HG03558 (cell line): ENCODE data around the gene DGKZ.

Experiments
- ATAC-seq: cut with Tn5 transposase; IDR thresholded peaks from one replicate; pipeline ENCODE4 v1.9.1; 2021; ENCODE audit warnings: moderate number of reproducible peaks; ENCODE audit not compliant: unreplicated experiment; ENCODE audit errors: extremely low read depth

Gene DGKZ

DNA sequence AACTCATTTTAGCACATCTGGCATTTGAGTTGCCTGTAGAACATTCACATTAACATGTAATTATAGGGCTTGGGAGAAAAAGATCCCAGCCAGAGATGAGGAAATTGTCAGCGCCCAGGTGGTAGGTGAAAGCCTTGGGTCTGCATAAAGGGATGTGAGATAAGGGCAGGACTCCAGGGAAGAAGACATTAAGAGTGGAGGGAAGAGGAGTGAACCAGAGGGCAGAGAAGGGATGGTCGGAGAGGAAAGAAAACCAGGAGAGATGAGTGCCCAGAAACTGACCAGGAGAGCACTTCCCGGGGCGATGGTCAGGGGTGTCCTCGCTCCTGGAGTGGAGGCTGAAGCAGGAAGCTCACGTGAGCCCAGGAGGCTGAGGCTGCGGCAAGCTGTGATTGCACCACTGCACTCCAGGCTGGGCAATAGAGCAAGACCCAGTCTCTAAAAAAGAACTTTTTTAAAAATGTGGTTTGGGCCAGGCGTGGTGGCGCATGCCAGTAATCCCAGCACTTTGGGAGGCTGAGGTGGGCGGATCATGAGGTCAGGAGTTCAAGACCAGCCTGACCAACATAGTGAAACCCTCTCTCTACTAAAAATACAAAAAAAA lies 20.3 kb upstream of the DGKZ start:
- no peak for ATAC-seq

DNA sequence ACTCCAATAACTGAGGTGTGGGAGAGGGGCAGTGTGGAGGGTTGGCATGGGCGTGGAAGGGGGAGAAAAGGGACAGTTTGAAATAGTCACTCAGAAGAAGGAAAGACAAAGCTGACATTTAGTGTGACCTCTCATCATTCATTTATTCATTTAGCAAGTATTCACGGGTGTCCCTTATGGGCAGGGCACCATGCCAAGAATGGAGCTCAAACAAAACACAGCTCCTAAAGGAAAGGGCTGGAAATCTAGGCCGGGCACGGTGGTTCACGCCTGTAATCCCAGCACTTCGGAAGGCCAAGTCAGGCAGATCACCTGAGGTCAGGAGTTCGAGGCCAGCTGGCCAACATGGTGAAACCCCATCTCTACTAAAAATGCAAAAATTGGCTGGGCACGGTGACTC lies 19.4 kb upstream of the DGKZ start:
- no peak for ATAC-seq

DNA sequence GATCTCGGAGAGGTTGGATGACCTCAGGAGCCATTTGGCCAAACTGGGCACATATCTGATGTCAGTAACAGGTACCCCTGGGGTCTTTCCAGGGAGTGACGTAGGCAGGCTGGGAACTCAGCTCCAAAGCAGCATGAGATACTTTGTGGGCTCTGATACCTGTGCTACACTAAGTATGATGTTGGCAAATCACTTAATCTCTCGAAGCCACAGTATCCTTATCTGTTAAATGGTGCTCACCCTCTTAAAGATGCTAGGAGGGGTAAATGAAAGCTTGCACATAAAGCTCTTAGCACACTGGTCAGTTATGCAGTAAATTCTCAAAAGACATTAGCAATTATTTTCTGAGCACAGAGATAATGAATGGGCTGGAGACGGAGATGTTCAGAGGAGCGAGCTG lies 17.1 kb upstream of the DGKZ start:
- no peak for ATAC-seq

DNA sequence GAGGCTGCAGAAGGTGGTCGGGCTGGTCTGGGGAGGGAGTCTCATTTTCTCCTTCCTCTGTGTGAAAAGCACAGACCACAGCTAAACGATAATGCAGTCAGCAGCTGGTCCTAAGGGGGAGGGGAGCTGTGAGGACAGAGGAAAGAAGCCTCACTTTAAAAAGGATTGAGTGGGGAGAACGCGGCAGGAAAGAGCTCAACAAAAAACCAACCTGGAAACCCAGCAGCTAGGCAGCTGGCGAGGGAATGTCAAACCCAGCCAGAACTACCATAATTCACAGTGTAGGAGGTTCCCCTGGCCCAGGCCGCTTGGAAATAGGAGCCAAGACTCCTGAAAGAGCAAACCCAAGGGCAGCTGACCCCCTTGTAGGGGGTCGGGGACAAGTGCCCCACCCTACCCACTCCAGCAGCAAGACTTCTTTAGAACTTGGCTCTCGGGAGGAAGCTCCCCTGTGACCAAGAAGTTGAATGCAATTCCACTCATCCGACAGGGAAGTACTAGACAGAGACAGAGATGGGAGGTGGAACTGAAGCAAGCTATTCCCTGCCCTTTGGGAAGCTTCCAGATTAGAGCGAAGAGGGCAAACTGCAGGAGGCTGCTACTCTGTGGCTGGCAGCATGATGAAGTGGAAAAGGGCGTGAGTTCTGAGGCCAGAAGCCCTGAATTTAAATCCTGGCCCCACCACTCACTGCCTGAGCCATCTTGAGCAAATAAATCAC lies 16.5 kb upstream of the DGKZ start:
- no peak for ATAC-seq

DNA sequence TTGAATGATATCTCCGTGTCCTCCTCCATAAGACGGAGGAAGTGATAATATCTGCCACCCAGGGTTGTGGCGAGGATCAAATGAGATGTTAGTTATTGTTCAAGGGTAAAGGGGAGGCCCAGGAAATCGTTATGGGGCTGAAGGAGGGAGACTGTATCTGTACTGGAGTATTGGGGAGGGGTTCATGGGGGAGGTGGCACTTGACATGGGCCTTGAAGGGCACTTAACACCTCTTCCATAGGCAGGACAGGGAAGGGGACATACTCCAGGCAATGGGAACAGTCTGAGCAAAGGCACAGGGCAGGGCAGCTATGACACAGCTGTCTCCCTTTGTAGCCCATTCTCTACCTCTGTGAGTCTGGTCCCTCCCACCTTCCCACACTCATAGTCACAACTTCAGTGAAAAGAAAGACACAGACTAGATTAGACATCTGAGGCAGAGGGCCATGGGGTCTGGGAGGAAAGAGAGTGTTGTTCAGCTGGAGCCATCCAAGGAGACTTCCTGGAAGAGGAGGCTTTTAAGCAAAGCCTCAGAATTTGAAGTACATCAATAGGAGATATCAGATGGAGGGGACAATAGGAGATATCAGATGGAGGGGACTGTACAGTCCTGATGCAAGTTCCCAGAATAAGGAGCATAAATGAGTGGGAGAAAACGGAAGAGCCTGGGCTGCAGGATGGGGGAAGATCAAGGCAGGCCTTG lies 15.8 kb upstream of the DGKZ start:
- ATAC-seq, result no peak

DNA sequence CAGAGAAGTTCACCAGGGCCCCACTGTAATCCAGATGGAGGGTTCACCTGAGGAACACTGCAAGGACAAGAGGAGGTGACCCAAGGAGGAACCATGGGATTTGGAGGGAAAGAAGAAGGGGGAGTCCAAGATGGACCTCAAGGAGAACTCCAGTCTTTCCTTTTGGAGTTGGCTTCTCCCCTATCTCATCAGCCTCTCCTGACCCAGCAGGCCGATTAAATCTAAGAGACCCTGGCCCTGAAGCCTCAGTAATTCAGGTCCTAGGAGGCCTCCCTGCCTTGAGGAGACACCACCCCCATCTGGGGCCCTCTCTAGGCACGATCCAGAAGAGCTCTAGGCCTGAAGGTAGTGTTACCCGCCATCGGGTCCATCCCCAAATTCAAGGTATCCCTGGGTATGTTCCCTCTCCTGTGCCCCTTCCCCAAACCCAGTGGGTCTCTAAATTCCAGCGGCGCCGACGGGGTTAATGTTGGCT lies 15.1 kb upstream of the DGKZ start:
- no peak for ATAC-seq

DNA sequence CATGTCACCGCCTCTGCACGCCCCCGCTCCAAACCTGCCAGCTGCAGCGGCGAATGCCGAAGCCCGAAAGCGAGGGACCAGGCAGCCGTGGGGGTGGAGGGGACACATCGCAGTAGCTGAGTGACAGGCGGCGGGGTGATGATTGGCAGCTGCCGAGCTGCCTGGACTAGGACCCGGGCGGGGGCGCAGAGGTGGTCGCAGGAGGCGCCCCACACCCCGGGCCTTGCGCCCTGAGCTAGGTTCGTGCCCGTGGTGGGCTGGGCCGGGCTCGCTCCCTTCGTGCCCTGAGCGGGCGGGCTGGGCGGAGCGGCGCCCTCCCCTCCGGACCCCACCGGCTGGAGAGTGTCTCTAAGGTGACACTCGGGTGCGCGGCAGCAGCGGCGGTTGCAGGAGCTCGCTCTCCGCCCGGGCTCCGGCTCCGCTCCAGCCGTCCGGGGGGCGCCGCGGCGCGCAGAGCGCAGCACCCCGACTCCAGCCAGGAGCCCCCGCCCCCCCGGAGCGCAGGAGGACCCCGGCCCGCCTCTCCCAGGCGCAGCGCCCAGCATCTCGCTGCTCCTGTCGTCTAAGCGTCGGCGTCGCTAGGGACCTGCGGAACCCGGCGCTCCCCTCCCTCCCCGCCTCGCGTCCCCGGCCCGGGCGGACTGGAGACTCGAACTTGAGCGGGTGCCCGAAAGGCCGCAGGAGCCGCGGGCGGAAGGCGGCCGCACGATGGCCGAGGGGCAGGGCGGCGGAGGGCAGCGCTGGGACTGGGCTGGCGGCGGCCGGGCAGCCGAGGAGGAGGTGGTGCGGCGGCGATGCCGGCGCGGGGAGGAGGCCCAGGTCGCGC lies 14.5 kb upstream of the DGKZ start:
- ATAC-seq, result no peak

DNA sequence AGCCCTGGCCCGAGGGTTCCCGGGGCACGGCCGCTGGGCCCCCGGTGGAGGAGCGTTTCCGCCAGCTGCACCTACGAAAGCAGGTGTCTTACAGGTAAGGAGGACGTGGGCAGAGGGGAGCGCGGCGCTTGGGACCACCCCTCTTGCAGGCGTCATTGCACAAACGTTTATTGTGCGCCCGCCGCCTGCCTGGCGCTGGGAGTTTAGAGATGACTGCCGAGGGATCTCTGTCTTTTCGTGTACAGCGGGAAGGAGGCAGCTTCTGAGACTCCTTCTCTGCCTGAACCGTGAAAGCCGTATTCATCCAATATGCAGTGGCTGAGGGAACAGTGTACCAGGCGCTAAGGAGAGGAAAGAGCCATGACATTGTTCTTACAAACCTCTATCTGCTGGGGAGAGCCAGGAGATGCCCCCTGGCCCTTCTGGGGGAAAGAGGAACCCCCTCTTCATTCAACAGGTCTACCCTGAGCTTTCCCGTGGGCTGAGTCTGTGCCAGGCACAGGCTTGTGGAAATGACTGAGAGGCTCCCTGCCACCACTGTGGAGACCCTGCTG lies 13.8 kb upstream of the DGKZ start:
- no peak for ATAC-seq

DNA sequence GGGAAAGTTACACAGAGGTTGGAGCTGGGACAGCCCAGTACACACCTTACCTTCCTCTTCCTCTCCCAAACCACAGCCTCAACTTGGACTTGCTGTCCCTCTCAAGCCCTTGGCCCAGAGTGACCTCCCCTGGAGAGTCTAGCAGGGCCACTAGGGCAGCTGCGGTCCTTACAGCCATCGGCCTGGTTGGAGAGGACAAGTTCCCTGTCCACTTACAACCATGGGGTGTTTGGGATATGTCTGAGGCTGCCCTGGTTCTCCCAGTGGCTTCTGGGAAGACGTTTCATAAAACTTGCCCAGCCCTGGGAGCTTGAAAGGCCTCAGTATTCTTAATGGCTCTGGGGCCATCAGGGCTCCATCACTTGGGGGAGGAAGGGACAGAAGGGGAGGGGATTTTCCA lies 13.1 kb upstream of the DGKZ start:
- no peak for ATAC-seq

DNA sequence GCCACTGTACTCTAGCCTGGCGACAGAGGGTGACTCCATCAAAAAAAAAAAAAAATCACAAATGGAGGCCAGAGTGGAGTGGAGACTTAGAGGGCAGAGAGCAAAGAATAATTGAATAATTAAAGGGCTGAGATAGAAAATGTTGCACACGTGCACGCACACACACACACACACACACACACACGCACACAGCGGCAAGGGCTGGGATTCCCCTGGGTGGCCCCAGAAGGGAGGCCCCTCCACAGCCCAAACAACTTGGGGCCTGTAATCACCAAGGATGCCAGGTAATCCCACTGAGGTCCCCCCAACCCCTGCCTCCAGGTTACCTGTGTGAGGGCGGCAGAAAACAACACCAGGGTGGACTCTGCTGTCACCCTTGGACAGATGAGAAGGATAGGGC lies 12.0 kb upstream of the DGKZ start:
- ATAC-seq, result no peak

DNA sequence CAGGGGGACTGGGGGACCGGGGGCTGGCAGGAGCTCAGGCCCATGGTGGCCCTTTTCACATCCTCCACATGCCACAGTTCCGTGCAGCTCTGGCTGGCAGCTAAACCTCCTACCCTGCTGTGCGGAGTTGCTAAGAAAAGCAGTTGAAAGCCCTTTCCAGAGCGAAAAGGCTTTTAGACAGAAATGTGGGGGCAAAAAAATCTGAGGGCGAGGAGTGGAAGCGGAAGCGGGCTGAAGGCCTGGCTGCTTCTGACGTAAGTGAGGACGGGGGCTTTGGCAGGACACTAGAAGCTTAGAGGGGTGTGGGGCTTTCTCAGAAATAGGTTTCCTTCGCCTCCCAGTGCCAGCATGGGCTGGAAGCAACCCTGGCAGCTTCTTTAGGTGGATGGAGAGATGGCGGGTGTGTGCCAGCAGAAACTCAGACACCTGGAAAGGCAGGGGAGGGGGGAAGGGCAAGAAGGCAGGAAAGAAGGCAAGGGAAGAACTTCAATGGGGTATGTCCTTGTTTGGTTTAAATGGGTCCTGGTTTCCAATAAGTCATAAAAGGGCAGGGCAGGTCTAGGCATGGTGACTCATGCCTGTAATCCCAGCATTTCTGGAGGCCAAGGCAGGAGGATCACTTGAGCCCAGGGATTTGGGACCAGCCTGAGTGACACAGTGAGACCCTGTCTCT lies 11.2 kb upstream of the DGKZ start:
- no peak for ATAC-seq

DNA sequence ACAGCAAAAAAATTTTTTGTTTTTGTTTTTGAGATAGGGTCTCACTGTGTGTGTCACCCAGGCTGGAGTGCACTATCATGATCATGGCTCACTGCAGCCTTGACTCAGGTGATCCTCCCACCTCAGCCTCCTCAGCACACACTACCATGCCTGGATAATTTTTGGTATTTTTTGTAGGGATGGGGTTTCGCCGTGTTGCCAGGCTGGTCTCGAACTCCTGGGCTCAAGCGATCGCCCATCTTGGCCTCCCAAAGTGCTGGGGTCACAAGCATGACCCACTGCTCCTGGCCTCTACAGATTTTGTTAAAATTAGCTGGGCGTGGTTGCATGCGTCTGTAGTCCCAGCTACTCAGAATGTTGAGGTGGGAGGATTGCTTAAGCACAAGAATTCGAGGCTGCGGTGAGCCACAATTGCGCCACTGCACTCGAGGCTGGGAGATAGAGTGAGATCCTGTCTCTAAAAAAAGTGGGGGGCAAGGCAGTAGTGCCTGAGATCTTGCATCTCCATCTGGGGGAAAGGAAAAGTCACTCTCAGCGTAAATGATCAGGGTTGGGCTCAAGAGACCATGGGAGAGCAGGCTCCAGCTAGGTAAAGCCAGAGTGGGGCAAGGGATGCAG lies 10.6 kb upstream of the DGKZ start:
- ATAC-seq, result no peak

DNA sequence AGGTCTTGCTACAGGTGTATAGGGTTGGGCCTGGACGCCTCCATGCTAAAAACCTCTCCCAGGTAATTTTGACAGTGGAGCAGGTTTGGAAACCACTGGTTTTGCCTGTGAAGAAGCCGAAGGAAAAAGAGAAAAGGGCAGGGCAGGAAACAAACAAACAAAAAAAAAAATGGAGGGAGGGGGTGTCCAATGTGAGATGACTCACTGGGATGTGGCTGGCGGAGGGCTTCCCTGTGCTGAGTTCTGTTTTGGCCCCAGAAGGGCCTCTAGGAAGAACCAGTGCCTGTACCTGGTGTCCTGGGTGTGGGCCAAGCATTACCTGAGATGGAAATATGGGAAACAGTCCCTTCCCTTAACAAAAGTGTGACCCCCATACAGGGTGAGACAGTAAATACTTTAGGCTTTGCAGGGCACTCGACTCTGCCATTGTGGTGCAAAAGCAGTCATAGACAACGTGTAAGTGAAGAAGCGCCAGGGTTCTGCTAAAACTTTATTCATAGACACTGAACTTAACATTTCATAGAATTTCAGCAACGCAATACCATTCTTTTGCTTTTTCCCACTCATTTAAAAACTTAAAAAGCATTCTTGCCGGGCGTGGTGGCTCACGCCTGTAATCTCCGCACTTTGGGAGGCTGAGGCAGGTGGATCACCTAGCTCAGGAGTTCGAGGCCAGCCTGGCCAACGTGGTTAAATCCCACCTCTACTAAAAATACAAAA lies 9.5 kb upstream of the DGKZ start:
- no peak for ATAC-seq

DNA sequence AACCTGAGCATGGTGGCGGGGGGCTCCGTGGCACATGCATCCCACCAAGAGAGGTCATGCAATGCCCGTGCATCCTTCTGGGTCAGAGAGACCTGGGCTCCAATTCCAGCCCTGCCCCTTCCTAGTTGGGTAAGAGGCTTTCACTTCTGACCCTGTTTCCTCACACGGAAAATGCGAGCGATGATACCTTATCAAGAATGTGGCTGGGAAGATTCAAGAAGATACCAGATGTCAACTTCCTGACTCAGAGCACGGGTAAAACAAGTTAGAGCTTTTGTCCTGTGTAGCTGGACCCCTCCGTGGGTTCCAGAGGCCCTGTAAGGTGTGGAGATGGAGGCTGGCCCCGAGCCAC lies 8.7 kb upstream of the DGKZ start:
- ATAC-seq, result no peak

DNA sequence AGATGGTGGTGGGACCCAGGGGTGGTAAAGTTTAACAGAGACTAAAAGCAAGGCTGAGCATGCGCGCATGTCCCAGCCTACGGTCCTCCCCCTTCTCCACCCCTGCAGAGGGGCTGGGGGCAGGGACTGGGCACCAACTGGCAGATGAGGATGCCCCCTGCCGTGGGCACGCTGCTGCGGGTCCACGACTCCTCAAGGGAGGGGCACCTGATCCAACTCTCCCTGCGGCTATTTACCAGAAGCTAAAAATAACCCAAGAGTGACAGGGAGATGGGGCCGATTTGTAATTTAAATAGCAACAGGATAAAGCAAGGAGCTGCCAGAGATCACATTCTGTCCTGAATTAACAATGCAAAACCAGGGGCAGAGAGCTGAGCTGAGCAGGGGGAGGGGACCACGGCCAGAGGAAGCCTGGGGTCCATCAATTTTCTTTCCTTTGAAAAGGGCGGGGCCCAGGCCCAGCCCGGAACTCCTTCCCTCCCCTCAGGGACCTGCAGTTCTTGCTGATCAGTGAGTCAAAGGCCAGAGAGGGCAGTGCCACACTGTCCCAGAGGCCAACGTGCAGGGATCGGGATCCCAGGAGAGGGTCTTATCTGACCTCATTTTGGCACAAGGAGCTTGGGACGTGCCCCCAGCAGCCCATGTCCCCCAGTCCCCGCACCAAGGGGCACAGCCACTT lies 8.1 kb upstream of the DGKZ start:
- no peak for ATAC-seq

DNA sequence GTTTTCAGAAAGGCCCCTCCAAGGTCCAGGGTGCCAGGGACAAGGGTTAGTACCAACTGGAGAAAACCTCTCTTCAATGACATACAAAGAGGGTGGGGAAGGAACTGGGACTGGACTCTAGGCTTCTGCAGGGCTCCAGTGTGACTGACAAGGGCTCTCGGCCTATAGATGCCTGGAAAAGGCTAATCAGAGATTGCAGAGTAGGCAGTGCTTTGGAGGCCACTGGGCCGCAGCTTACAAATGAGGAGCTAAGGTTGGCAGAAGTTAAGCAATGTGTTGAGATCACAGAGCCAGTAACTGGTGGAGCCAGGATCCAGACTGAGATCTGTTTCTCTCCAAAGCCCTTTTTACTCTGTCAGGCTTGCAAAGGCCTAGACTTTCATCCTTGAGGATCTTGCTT lies 7.4 kb upstream of the DGKZ start:
- no peak for ATAC-seq

DNA sequence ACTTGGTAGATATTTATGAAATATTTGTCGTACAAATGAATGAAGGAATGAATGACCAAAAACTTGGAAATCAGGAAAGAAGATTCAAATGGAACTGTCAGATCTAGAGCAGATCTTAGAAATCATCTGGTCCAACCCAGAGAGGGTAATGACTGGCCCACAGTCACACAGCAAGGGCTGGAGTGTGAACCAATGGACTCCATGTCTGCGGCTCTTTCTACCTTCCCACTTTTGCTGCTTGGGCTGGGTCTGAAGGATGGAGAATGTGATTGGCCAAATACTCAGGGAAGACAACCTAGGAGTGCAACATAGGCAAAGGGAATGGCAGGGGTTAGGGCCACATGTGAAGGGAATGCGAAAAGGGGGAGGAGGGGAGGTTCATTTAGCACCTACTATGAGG lies 5.8 kb upstream of the DGKZ start:
- ATAC-seq, result no peak

DNA sequence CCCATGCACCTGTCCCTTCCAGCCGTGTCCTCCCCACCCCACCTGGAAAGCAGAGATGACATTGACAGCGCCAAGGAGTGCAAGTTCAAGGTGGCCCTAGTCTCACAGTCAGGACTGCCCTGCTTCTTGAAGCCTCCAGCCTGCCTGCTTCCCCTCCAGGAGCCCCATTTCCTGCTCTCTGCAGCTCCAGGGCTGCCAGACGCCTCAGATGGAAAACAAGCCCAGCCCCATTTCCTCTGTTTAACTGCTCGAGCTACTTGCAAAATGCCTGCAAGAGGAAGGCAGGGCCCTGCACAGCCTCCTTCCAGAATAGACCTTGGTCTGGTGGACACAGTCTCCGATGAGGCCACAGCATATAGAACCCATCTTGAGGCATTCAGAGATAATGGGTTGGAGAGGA lies 5.0 kb upstream of the DGKZ start:
- no peak for ATAC-seq
